ENCODE measurements around the gene SMIM22. TPM values are rescaled to one million over a fixed set of nuclear protein-coding genes. Genes with fewer than 3 reads are reported as not detected.

Gene SMIM22
- total RNA-seq, 1 donor from 2014 or later, result not detected

DNA sequence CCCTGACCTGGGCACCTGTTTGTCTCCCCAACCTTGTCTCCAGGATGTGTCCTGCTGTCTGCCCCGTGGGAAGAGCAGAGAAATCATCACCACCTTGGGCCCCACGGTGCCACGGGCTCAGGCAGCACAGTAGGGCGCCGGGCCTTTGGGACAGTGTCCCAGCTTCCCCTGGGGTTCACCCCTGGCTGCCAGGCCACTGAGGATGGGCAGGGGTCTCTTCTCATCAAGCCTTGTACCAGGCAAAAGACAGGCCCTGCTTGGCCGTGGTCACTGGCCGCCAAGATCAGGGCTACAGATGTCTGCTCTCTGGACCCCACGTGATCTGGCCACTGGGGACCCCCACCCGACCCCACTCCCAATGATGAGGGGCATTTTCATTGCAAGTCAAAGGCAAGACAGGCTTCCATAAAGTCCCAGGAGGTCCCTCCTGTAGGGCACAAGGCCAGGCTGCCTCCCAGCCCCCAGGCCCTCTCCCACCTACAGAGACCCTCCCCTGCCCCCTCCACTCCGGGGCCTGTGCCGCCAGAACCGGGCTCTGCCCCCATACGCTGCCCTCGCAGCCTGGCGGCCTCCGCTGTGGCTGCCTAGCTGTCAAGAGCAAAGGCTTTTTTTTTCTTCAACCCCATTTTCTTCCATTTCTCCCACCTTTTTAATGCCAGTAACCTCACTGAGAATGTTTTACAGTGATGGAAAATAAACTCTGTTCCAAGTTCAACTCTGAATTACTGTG lies 46.3 kb upstream of the SMIM22 start:
- H3K4me3 ChIP-seq, result no peak overlapping the region
- intact Hi-C loops (cut with DNase I), result no loop called here
- H3K27me3 ChIP-seq, result no peaks in the 10 kb centered on the region
- TF ChIP-seq, protein P1, sequence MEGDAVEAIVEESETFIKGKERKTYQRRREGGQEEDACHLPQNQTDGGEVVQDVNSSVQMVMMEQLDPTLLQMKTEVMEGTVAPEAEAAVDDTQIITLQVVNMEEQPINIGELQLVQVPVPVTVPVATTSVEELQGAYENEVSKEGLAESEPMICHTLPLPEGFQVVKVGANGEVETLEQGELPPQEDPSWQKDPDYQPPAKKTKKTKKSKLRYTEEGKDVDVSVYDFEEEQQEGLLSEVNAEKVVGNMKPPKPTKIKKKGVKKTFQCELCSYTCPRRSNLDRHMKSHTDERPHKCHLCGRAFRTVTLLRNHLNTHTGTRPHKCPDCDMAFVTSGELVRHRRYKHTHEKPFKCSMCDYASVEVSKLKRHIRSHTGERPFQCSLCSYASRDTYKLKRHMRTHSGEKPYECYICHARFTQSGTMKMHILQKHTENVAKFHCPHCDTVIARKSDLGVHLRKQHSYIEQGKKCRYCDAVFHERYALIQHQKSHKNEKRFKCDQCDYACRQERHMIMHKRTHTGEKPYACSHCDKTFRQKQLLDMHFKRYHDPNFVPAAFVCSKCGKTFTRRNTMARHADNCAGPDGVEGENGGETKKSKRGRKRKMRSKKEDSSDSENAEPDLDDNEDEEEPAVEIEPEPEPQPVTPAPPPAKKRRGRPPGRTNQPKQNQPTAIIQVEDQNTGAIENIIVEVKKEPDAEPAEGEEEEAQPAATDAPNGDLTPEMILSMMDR (IDR thresholded peaks at IDR 0.05), result no peak
- no peak for TF ChIP-seq POLR2AphosphoS5 (IDR thresholded peaks at IDR 0.05; ENCODE audit: insufficient read depth in 1 of 2, low read depth in 1 of 2)
- TF ChIP-seq POLR2A (IDR thresholded peaks at IDR 0.05), result no peak
- DNase-seq (ENCODE audit: extremely low spot score in 2 of 2), result no peak
- no peak overlapping the region for H3K27ac ChIP-seq
- peaks cover 0 to 42% of the 10 kb centered on the region in 2 donors for H3K36me3 ChIP-seq
- no peaks in the 10 kb centered on the region for H3K9me3 ChIP-seq
- peaks cover 13% of the 10 kb centered on the region for H3K4me1 ChIP-seq

DNA sequence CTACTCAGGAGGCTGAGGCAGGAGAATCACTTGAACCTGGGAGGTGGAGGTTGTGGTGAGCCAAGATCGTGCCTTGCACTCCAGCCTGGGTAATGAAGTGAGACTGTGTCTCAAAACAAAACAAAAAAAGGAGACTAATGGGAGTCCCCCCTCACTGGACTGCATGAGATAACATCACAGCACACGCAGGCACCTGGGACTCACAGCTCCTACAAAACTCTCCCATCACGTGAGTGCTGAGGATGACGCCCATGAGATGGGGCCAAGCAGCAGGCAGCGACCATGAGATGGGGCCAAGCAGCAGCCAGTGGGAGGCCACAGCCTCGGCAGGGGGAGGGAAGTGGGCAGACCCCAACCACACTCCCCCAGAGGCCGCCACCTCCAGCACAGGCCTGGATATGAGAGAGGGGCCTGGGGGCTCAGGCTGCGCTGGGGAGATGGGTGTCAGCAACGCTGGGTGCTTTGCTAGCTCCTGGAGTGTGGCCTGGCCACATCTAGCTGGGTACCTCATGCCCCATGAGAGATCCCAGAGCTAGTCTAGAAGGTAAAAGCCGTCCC lies 45.4 kb upstream of the SMIM22 start:
- Histone ChIP-seq H3K36me3 (peaks cover 0 to 50% of the 10 kb centered on the region in 2 donors), H3K27ac (no peak overlapping the region), H3K27me3 (no peaks in the 10 kb centered on the region), H3K4me3 (no peak overlapping the region), H3K9me3 (no peaks in the 10 kb centered on the region), H3K4me1 (peaks cover 13% of the 10 kb centered on the region)
- intact Hi-C loops (cut with DNase I), result no loop called here
- TF ChIP-seq POLR2A (IDR thresholded peaks at IDR 0.05), result no peak
- TF ChIP-seq POLR2AphosphoS5 (IDR thresholded peaks at IDR 0.05; ENCODE audit: insufficient read depth in 1 of 2, low read depth in 1 of 2), result no peak
- TF ChIP-seq, protein P1 (IDR thresholded peaks at IDR 0.05), result no peak
- DNase-seq (ENCODE audit: extremely low spot score in 2 of 2), result no peak

DNA sequence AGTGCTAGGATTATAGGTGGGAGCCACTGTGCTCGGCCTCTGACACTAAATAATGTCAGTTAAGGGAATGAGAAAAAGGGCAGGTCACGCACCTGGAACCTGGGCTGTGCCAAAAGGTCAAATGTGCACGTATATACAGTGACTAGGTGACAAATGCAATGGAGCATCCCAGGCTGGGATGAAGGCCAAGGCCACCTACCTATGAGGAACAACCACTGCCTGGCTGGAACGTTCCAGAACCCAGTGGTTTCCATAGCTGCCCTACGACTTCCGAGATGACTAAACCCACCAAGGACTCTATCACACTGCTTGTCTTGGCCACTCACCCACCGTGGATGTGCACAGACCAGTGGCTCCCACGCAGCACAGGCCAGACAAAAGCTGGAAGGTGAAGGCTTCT lies 44.3 kb upstream of the SMIM22 start:
- Histone ChIP-seq H3K27ac (no peak overlapping the region), H3K36me3 (peaks cover 0 to 61% of the 10 kb centered on the region in 2 donors), H3K27me3 (no peaks in the 10 kb centered on the region), H3K4me1 (peaks cover 13% of the 10 kb centered on the region), H3K9me3 (no peaks in the 10 kb centered on the region), H3K4me3 (no peak overlapping the region)
- intact Hi-C loops (cut with DNase I), result no loop called here
- DNase-seq (ENCODE audit: extremely low spot score in 2 of 2), result no peak
- TF ChIP-seq POLR2AphosphoS5 (IDR thresholded peaks at IDR 0.05; ENCODE audit: insufficient read depth in 1 of 2, low read depth in 1 of 2) (no peak), POLR2A (IDR thresholded peaks at IDR 0.05) (no peak)
- TF ChIP-seq, protein P1 (IDR thresholded peaks at IDR 0.05), result no peak

DNA sequence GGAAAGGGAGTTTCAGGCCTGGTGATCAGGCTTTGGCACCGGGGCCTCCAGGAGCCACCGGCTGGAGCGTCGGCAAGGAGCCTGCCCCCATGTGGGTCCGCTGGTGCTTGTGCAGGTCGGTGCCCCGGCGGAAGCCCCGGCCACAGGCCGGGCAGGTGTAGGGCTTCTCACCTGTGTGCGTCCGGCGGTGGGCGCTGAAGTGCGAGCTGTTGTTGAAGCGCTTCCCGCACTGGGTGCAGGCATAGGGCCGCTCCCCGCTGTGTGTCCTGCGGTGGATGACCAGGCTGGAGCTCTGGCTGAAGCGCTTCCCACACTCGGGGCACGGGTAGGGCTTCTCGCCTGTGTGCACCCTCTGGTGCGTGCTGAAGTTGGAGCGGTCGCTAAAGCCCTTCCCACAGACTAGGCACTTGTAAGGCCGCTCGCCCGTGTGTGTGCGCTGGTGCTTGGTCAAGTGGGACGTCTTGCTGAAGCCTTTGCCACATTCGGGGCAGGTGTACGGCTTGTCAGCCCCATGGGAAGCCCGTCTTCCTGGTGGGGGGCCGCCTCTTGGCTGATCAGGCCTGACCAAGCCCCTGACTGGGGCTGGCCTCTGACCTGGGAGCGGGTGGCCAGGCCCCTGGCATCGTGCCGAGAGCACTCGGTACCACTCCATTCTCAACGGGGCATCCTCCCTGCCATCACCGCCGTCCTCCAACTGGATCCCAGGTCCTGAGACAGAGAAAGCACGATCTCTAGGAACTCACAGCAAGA lies 42.6 kb upstream of the SMIM22 start:
- intact Hi-C loops (cut with DNase I), result no loop called here
- H3K9me3 ChIP-seq, result no peaks in the 10 kb centered on the region
- no peaks in the 10 kb centered on the region for H3K4me1 ChIP-seq
- no peak overlapping the region for H3K4me3 ChIP-seq
- no peaks in the 10 kb centered on the region for H3K27me3 ChIP-seq
- no peak overlapping the region for H3K27ac ChIP-seq
- TF ChIP-seq POLR2A (IDR thresholded peaks at IDR 0.05) (no peak), POLR2AphosphoS5 (IDR thresholded peaks at IDR 0.05; ENCODE audit: insufficient read depth in 1 of 2, low read depth in 1 of 2) (no peak)
- TF ChIP-seq, protein P1 (IDR thresholded peaks at IDR 0.05), result no peak
- no peak for DNase-seq (ENCODE audit: extremely low spot score in 2 of 2)
- peaks cover 0 to 76% of the 10 kb centered on the region in 2 donors for H3K36me3 ChIP-seq

Data from vagina (tissue), 2 donors.